HepG2 (cell line): ENCODE data around the gene CHI3L1. TPM values are rescaled to one million over a fixed set of nuclear protein-coding genes. Genes with fewer than 3 reads are reported as not detected.

Experiments
- ATAC-seq: fragments of 200-7000 bp; cut with Tn5 transposase; 3 replicates; pipeline ENCODE4 v1.9.1; 2020; ENCODE audit warnings: mild to moderate bottlenecking, moderate library complexity
- BruUV-seq: library from RNA; stranded (reverse); fragments of 400-500 nt; replicated peaks from 2 replicates; lab custom pipeline; 2021; lab: Mats Ljungman, UMichigan
- CTCF ChIA-PET: fragments of 300-600 bp; formaldehyde crosslinking; extraction: SDS; loops from one replicate; lab custom pipeline; 2021; ENCODE audit warnings: low total read pairs, inconsistent platforms, low intra/inter-chr PET ratio; lab: Yijun Ruan, JAX
- POLR2A ChIA-PET: fragments of 350-600 bp; sonication (Branson Sonifier 250); formaldehyde crosslinking; loops from one replicate; lab custom pipeline; 2020; ENCODE audit warnings: antibody characterized with exemption, inconsistent platforms; lab: Yijun Ruan, JAX
- DNase-seq: peaks from one replicate; pipeline ENCODE4 v3.0.0-alpha.2; 2015; ENCODE audit warnings: low spot score
- FAIRE-seq: peaks from 3 replicates; lab custom pipeline; 2011; peaks lifted over from hg19 to GRCh38; lab: Jason Lieb, UNC
- H2AFZ ChIP-seq: one replicate; pipeline ENCODE4 v1.6.1; 2011; ENCODE audit warnings: low read length, inconsistent platforms
- H3K27ac ChIP-seq: fragments of 300-600 bp; 3 replicates; pipeline ENCODE4 v1.8.0; 2011; ENCODE audit warnings: mixed run types, mild to moderate bottlenecking, mixed read lengths, low read length, inconsistent platforms; ENCODE audit not compliant: insufficient read depth; ENCODE audit errors: extremely low read length
- H3K27me3 ChIP-seq, 2 experiments: fragments of 200-600 bp in 1 of 2; 2 replicates in 1 of 2; 3 replicates in 1 of 2; pipeline versions ENCODE4 v1.6.0 to v1.8.0; 2011; ENCODE audit warnings: low read length in 2 of 2, mild to moderate bottlenecking in 2 of 2, moderate library complexity in 2 of 2, inconsistent platforms in 1 of 2; ENCODE audit not compliant: insufficient read depth in 2 of 2, control insufficient read depth in 1 of 2
- H3K36me3 ChIP-seq, 2 experiments: fragments of 200-600 bp in 1 of 2; replicated peaks in 1 of 2; 2 replicates in 1 of 2; 3 replicates in 1 of 2; pipeline versions ENCODE4 v1.5.1 to v1.8.0; 2011; ENCODE audit warnings: low read length in 2 of 2, inconsistent platforms in 1 of 2; ENCODE audit not compliant: insufficient read depth in 2 of 2, control insufficient read depth in 1 of 2
- H3K4me1 ChIP-seq: 2 replicates; pipeline ENCODE4 v1.5.1; 2012; ENCODE audit warnings: low read length, inconsistent platforms; ENCODE audit not compliant: insufficient read depth
- H3K4me2 ChIP-seq: 2 replicates; pipeline ENCODE4 v1.6.0; 2011; ENCODE audit warnings: low read depth, low read length, inconsistent platforms
- H3K4me3 ChIP-seq, 3 experiments: fragments of 200-600 bp in 1 of 3; sonication (generic), shearing (Covaris generic) in 1 of 3; replicated peaks in 1 of 3; 2 replicates each; pipeline ENCODE4 v1.5.1; 2011 to 2016; ENCODE audit warnings: low read length in 3 of 3, inconsistent platforms in 2 of 3, low read depth in 2 of 3, mild to moderate bottlenecking in 2 of 3, control low read depth in 1 of 3, mixed read lengths in 1 of 3; ENCODE audit not compliant: insufficient read depth in 1 of 3
- H3K79me2 ChIP-seq: one replicate; pipeline ENCODE4 v1.6.1; 2011; ENCODE audit warnings: low read length, inconsistent platforms; ENCODE audit not compliant: insufficient read depth
- H3K9ac ChIP-seq: 2 replicates; pipeline ENCODE4 v1.6.0; 2011; ENCODE audit warnings: mild to moderate bottlenecking, low read depth, low read length, inconsistent platforms; ENCODE audit not compliant: insufficient read depth
- H3K9me3 ChIP-seq: 2 replicates; pipeline ENCODE4 v1.5.1; 2012; ENCODE audit warnings: mild to moderate bottlenecking, low read length
- H4K20me1 ChIP-seq: 2 replicates; pipeline ENCODE4 v1.6.0; 2011; ENCODE audit warnings: inconsistent platforms, mild to moderate bottlenecking, low read length, moderate library complexity; ENCODE audit not compliant: insufficient read depth
- ATF2 ChIP-seq: sonication (generic); formaldehyde crosslinking; IDR thresholded peaks from 2 replicates; pipeline ENCODE4 v1.4.0; 2020; ENCODE audit warnings: missing genetic modification reagents
- DMAP1 ChIP-seq: IDR thresholded peaks from 2 replicates; pipeline ENCODE4 v1.6.1; 2016
- FOSL2 ChIP-seq: sonication (generic); formaldehyde crosslinking; IDR thresholded peaks from 2 replicates; pipeline ENCODE4 v1.4.0; 2020; ENCODE audit warnings: missing genetic modification reagents
- IKZF1 ChIP-seq: fragments of 450-650 bp; IDR thresholded peaks from 2 replicates; pipeline ENCODE4 v1.7.1; 2016
- KLF15 ChIP-seq: sonication (generic); formaldehyde crosslinking; IDR thresholded peaks from 2 replicates; pipeline ENCODE4 v1.8.1; 2023; ENCODE audit warnings: borderline replicate concordance, mild to moderate bottlenecking, inconsistent platforms, missing genetic modification reagents, mixed read lengths
- LCORL ChIP-seq, 2 experiments: fragments of 450-650 bp in 1 of 2; sonication (generic) in 1 of 2; formaldehyde crosslinking in 1 of 2; IDR thresholded peaks; 2 replicates each; pipeline versions ENCODE4 v1.5.0 to v1.6.1; 2017 to 2020; ENCODE audit warnings: antibody characterized with exemption in 1 of 2, missing genetic modification reagents in 1 of 2
- PBX3 ChIP-seq: sonication (generic); formaldehyde crosslinking; IDR thresholded peaks from 2 replicates; pipeline ENCODE4 v1.8.1; 2023; ENCODE audit warnings: missing genetic modification reagents, inconsistent platforms, borderline replicate concordance
- PRPF4 ChIP-seq: fragments of 200-400 bp; formaldehyde crosslinking; IDR thresholded peaks from 2 replicates; pipeline ENCODE4 v1.6.1; 2016; ENCODE audit warnings: low read length, low read depth; ENCODE audit not compliant: poor library complexity, severe bottlenecking
- SETDB1 ChIP-seq: sonication (generic); formaldehyde crosslinking; IDR thresholded peaks from 2 replicates; pipeline ENCODE4 v1.5.1; 2020; ENCODE audit warnings: missing genetic modification reagents, mild to moderate bottlenecking, borderline replicate concordance
- SKI ChIP-seq: fragments of 450-650 bp; IDR thresholded peaks from one replicate; pipeline ENCODE4 v1.6.1; 2018; ENCODE audit warnings: mild to moderate bottlenecking; ENCODE audit not compliant: partially characterized antibody
- ZNF362 ChIP-seq: sonication (generic); formaldehyde crosslinking; IDR thresholded peaks from 2 replicates; pipeline ENCODE4 v1.4.0; 2020; ENCODE audit warnings: missing genetic modification reagents, mild to moderate bottlenecking, borderline replicate concordance
- ZNF580 ChIP-seq: IDR thresholded peaks from 2 replicates; pipeline ENCODE4 v1.6.1; 2016; ENCODE audit warnings: low read depth, borderline replicate concordance
- ZNF777 ChIP-seq: sonication (generic); formaldehyde crosslinking; IDR thresholded peaks from 2 replicates; pipeline ENCODE4 v1.4.0; 2020; ENCODE audit warnings: missing genetic modification reagents
- WGBS: methylation state at CpG from one replicate; pipeline ENCODE4 v1.1.6; 2017; ENCODE audit warnings: low lambda C conversion rate; 5-methylcytosine and 5-hydroxymethylcytosine counted together
- in situ Hi-C: cut with HindIII; loops from 2 replicates; pipeline ENCODE4 v1.10.0; 2017; ENCODE audit warnings: low pct_unique_long_range_greater_than_20kb; ENCODE audit not compliant: extremely low pct_ligation_motif_present
- intact Hi-C: fragments of 100-400 bp; cut with micrococcal nuclease; formaldehyde crosslinking; loops from one replicate; pipeline ENCODE4 v1.10.0; 2022; ENCODE audit not compliant: unreplicated experiment
- polyA plus RNA-seq, 8 experiments: library from polyadenylated mRNA; depleted of rRNA in 3 of 8; stranded (reverse) in 7 of 8; unstranded in 1 of 8; fragments of >200 nt; fragmentation: Illumina TruSeq in 4 of 8; extraction: Trizol in 4 of 8; gene quantifications; 2 replicates each; pipeline versions ENCODE4 v1.2.1 to v1.2.3, GENCODE V29; 2011 to 2016; ENCODE audit warnings: low read depth in 4 of 8, missing spikeins in 1 of 8, mixed read lengths in 1 of 8; ENCODE audit not compliant: insufficient read depth in 1 of 8
- total RNA-seq, 5 experiments: library from RNA; depleted of rRNA; stranded (reverse); fragments of >200 nt; fragmentation: Illumina TruSeq; extraction: Trizol; gene quantifications; 2 replicates each; pipeline ENCODE4 v1.2.3, GENCODE V29; 2016; ENCODE audit warnings: low read depth in 1 of 5

The CHI3L1 gene
- total and polyA plus RNA-seq, 2 of the 13 experiments (the other 11 are each of a cell fraction or from before 2014, with no cell fraction given): 0.09 to 0.13 TPM

- TF ChIP-seq ZNF777: no peak
- TF ChIP-seq LCORL (IDR thresholded peaks at IDR 0.05): no peak
- TF ChIP-seq LCORL (CRISPR knock-in tag; IDR thresholded peaks at IDR 0.05): no peak
- no peak for TF ChIP-seq PBX3
- TF ChIP-seq SKI: no peak
- TF ChIP-seq KLF15 (CRISPR knock-in tag): no peak
- no peak for TF ChIP-seq ATF2
- no peak for TF ChIP-seq PRPF4
- TF ChIP-seq IKZF1: no peak
Measured at GRCh38 chr1:203206129-203206687, 19.7 kb upstream of the CHI3L1 start (continued).

- in situ Hi-C loops: no loop called here
- 13% methylated on average over 2 of the region's 2 CpGs for WGBS
- no peaks in the 10 kb centered on the region for H3K36me3 ChIP-seq
- H3K79me2 ChIP-seq: no peaks in the 10 kb centered on the region
- CTCF ChIA-PET: no interaction called here
- DNase-seq: no peak
- no peak overlapping the region for H3K4me3 ChIP-seq
- H3K4me2 ChIP-seq: no peak overlapping the region
- H2AFZ ChIP-seq: no peak overlapping the region
- ATAC-seq: peak; percentile 38; the same call in 1 of the 3 replicates
- TF ChIP-seq ZNF580 (CRISPR knock-in tag) (no peak), DMAP1 (CRISPR knock-in tag) (no peak), SETDB1 (CRISPR knock-in tag) (no peak), FOSL2 (peak; percentile 53), ZNF362 (CRISPR knock-in tag) (no peak)
- TF ChIP-seq, all 625 proteins: peak for 1
- no peaks in the 10 kb centered on the region for H3K9me3 ChIP-seq
- H3K27me3 ChIP-seq: no peaks in the 10 kb centered on the region
- no peak overlapping the region for H3K9ac ChIP-seq
- H3K27ac ChIP-seq: no peak overlapping the region
- peaks cover 10% of the 10 kb centered on the region for H3K4me1 ChIP-seq
- POLR2A ChIA-PET: no interaction called here
- BruUV-seq: no TSS peak
- intact Hi-C loops: no loop called here
- H4K20me1 ChIP-seq: no peaks in the 10 kb centered on the region
- no peak for FAIRE-seq
Measured at GRCh38 chr1:203204756-203205155, 18.3 kb upstream of the CHI3L1 start.
